Astrocyte (in vitro differentiated cells and primary cell): Measurements from ENCODE around the gene B9D1. TPM values are rescaled to one million over a fixed set of nuclear protein-coding genes. Genes with fewer than 3 reads are reported as not detected.

ENCODE experiments used
- DNase-seq: peaks from one replicate; pipeline ENCODE4 v3.0.0-alpha.2; 2010; ENCODE audit warnings: low read depth
- FAIRE-seq: peaks from 2 replicates; lab custom pipeline; 2011; peaks lifted over from hg19 to GRCh38; lab: Jason Lieb, UNC
- H2AFZ ChIP-seq: 2 replicates; pipeline ENCODE4 v1.6.0; 2012; ENCODE audit warnings: low read depth, low read length, inconsistent platforms
- H3K27ac ChIP-seq: 2 replicates; pipeline ENCODE4 v1.5.1; 2011; ENCODE audit warnings: low read depth, low read length, inconsistent platforms
- H3K27me3 ChIP-seq: 2 replicates; pipeline ENCODE4 v1.6.0; 2011; ENCODE audit warnings: low read length, inconsistent platforms; ENCODE audit not compliant: insufficient read depth
- H3K36me3 ChIP-seq: 2 replicates; pipeline ENCODE4 v1.5.1; 2011; ENCODE audit warnings: low read length, inconsistent platforms; ENCODE audit not compliant: insufficient read depth
- H3K4me1 ChIP-seq: 2 replicates; pipeline ENCODE4 v1.5.1; 2011; ENCODE audit warnings: low read length, inconsistent platforms; ENCODE audit not compliant: insufficient read depth
- H3K4me2 ChIP-seq: 2 replicates; pipeline ENCODE4 v1.6.0; 2012; ENCODE audit warnings: low read length, inconsistent platforms
- H3K4me3 ChIP-seq: 2 replicates; pipeline ENCODE4 v1.5.1; 2011; ENCODE audit warnings: low read depth, mild to moderate bottlenecking, low read length, inconsistent platforms; ENCODE audit not compliant: insufficient read depth
- H3K79me2 ChIP-seq: 2 replicates; pipeline ENCODE4 v1.6.0; 2012; ENCODE audit warnings: mild to moderate bottlenecking, low read length, inconsistent platforms; ENCODE audit not compliant: insufficient read depth
- H3K9ac ChIP-seq: 2 replicates; pipeline ENCODE4 v1.6.0; 2012; ENCODE audit warnings: mild to moderate bottlenecking, low read length, inconsistent platforms
- H3K9me3 ChIP-seq: 2 replicates; pipeline ENCODE4 v1.5.1; 2012; ENCODE audit warnings: low read depth, mild to moderate bottlenecking, low read length, inconsistent platforms; ENCODE audit not compliant: insufficient read depth
- H4K20me1 ChIP-seq: 2 replicates; pipeline ENCODE4 v1.6.0; 2012; ENCODE audit warnings: low read length, inconsistent platforms; ENCODE audit not compliant: insufficient read depth
- H3K27ac Mint-ChIP-seq: one replicate; pipeline ENCODE4 v1.8.0; 2021; ENCODE audit warnings: mild to moderate bottlenecking, mixed read lengths; ENCODE audit not compliant: unreplicated experiment
- H3K27me3 Mint-ChIP-seq: one replicate; pipeline ENCODE4 v1.8.0; 2021; ENCODE audit warnings: low read depth, mixed read lengths; ENCODE audit not compliant: unreplicated experiment
- H3K36me3 Mint-ChIP-seq: one replicate; pipeline ENCODE4 v1.8.0; 2021; ENCODE audit warnings: low read depth, mixed read lengths; ENCODE audit not compliant: unreplicated experiment
- H3K4me1 Mint-ChIP-seq: one replicate; pipeline ENCODE4 v1.8.0; 2021; ENCODE audit warnings: low read depth, mixed read lengths; ENCODE audit not compliant: unreplicated experiment
- H3K4me3 Mint-ChIP-seq: one replicate; pipeline ENCODE4 v1.8.0; 2021; ENCODE audit warnings: mild to moderate bottlenecking, moderate library complexity, mixed read lengths; ENCODE audit not compliant: unreplicated experiment
- H3K9me3 Mint-ChIP-seq: one replicate; pipeline ENCODE4 v1.8.0; 2021; ENCODE audit warnings: mild to moderate bottlenecking, mixed read lengths; ENCODE audit not compliant: unreplicated experiment
- EZH2 ChIP-seq: IDR thresholded peaks from 2 replicates; pipeline ENCODE4 v1.6.1; 2012; ENCODE audit warnings: mild to moderate bottlenecking, low read length, inconsistent platforms; ENCODE audit not compliant: insufficient read depth
- total RNA-seq: library from RNA; stranded (reverse); gene quantifications from 2 replicates; pipeline ENCODE4 v1.2.1, GENCODE V29; 2021
- TF ChIP-seq, protein P1 (sequence below): IDR thresholded peaks from 2 replicates; pipeline ENCODE4 v1.5.1; 2011; ENCODE audit warnings: low read depth, mild to moderate bottlenecking, inconsistent platforms, low read length, moderate library complexity; ENCODE audit not compliant: insufficient read depth

The B9D1 gene
- total RNA-seq, 1 donor from 2014 or later = 10.2 TPM

DNA sequence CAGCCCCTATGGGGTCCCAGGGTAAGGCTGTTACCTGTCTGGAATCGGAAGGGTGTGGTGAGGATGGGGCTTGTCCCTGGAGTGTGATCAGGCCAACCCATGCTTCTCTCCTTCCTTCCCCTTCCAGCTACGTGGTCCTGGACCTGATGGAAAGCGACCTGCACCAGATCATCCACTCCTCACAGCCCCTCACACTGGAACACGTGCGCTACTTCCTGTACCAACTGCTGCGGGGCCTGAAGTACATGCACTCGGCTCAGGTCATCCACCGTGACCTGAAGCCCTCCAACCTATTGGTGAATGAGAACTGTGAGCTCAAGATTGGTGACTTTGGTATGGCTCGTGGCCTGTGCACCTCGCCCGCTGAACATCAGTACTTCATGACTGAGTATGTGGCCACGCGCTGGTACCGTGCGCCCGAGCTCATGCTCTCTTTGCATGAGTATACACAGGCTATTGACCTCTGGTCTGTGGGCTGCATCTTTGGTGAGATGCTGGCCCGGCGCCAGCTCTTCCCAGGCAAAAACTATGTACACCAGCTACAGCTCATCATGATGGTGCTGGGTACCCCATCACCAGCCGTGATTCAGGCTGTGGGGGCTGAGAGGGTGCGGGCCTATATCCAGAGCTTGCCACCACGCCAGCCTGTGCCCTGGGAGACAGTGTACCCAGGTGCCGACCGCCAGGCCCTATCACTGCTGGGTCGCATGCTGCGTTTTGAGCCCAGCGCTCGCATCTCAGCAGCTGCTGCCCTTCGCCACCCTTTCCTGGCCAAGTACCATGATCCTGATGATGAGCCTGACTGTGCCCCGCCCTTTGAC is 18.2 kb upstream of the B9D1 start:
- H3K36me3 Mint-ChIP-seq = peaks cover 26% of the 10 kb centered on the region
- H3K4me2 ChIP-seq = no peak overlapping the region

DNA sequence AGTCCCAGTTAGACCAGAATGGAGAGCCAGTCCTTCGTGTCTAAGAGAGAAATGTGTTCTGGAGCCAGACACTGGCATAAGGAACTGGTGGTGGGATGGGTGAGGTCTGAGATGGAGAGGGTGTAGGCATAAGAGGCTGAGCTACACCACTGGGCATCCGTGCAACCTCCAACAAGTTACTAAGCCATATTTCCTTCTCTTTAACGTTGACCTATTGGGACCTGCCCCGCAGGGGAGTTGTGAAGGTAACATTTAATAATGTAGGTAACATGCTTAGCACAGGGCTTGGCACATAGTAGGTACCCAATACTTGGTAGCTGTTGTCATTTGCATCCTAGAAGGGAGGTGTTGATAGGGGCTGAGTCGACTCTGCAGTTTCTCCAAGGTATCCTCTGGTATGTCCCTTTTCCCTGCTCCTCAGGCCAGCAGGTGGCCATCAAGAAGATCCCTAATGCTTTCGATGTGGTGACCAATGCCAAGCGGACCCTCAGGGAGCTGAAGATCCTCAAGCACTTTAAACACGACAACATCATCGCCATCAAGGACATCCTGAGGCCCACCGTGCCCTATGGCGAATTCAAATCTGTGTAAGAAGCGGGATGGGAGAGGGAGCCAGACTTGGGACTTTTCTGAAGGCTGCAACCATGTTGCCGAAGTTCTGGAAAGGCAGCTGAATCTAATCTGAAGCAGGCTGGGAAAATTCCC is 17.0 kb upstream of the B9D1 start:
- peaks cover 24% of the 10 kb centered on the region for H3K36me3 Mint-ChIP-seq
- peak overlapping the region; percentile 75 for H3K4me3 ChIP-seq
- H3K4me3 Mint-ChIP-seq = peak overlapping the region; percentile 95
- H3K27me3 ChIP-seq = no peaks in the 10 kb centered on the region
- H3K36me3 ChIP-seq = peaks cover 21% of the 10 kb centered on the region
- DNase-seq (no peak), FAIRE-seq (no peak)
- H3K9me3 ChIP-seq = no peaks in the 10 kb centered on the region
- H3K27ac Mint-ChIP-seq = peak overlapping the region; percentile 9
- TF ChIP-seq, protein P1, sequence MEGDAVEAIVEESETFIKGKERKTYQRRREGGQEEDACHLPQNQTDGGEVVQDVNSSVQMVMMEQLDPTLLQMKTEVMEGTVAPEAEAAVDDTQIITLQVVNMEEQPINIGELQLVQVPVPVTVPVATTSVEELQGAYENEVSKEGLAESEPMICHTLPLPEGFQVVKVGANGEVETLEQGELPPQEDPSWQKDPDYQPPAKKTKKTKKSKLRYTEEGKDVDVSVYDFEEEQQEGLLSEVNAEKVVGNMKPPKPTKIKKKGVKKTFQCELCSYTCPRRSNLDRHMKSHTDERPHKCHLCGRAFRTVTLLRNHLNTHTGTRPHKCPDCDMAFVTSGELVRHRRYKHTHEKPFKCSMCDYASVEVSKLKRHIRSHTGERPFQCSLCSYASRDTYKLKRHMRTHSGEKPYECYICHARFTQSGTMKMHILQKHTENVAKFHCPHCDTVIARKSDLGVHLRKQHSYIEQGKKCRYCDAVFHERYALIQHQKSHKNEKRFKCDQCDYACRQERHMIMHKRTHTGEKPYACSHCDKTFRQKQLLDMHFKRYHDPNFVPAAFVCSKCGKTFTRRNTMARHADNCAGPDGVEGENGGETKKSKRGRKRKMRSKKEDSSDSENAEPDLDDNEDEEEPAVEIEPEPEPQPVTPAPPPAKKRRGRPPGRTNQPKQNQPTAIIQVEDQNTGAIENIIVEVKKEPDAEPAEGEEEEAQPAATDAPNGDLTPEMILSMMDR = peak; percentile 2
- TF ChIP-seq EZH2 = no peak
- H3K79me2 ChIP-seq = peaks cover 44% of the 10 kb centered on the region
- peak overlapping the region; percentile 88 for H3K9ac ChIP-seq
- H3K4me1 Mint-ChIP-seq = peaks cover 11% of the 10 kb centered on the region
- H3K27me3 Mint-ChIP-seq = no peaks in the 10 kb centered on the region
- H2AFZ ChIP-seq = no peak overlapping the region
- no peak overlapping the region for H3K27ac ChIP-seq
- no peaks in the 10 kb centered on the region for H3K9me3 Mint-ChIP-seq
- peaks cover 13% of the 10 kb centered on the region for H3K4me1 ChIP-seq
- peaks cover 53% of the 10 kb centered on the region for H4K20me1 ChIP-seq
- H3K4me2 ChIP-seq = peak overlapping the region; percentile 95

More for the DNA sequence above, 18.2 kb upstream of the B9D1 start:
- DNase-seq (no peak), FAIRE-seq (no peak)
- Mint-ChIP-seq H3K4me3 (no peak overlapping the region), H3K9me3 (no peaks in the 10 kb centered on the region), H3K27ac (no peak overlapping the region), H3K27me3 (no peaks in the 10 kb centered on the region), H3K4me1 (peaks cover 15% of the 10 kb centered on the region)
- no peaks in the 10 kb centered on the region for H3K27me3 ChIP-seq
- TF ChIP-seq, protein P1 = no peak
- no peak for TF ChIP-seq EZH2
- H3K27ac ChIP-seq = no peak overlapping the region
- H3K79me2 ChIP-seq = peaks cover 46% of the 10 kb centered on the region
- no peaks in the 10 kb centered on the region for H3K9me3 ChIP-seq
- H3K4me3 ChIP-seq = no peak overlapping the region
- H2AFZ ChIP-seq = no peak overlapping the region
- H4K20me1 ChIP-seq = peaks cover 65% of the 10 kb centered on the region
- peaks cover 21% of the 10 kb centered on the region for H3K36me3 ChIP-seq
- no peak overlapping the region for H3K9ac ChIP-seq
- H3K4me1 ChIP-seq = peaks cover 17% of the 10 kb centered on the region
